CD14-positive monocyte (primary cell): ENCODE data around the gene MEMO1. TPM values are rescaled to one million over a fixed set of nuclear protein-coding genes. Genes with fewer than 3 reads are reported as not detected.
"Not testable (repeated sequence)": the region's sequence is repeated elsewhere in the genome, so short reads cannot be mapped to it uniquely, and the experiment has no call there.

Source experiments
- DNase-seq, 3 donors: peaks; one replicate each; pipeline ENCODE4 v3.0.0-alpha.2; 2011 to 2022
- H2AFZ ChIP-seq: 2 replicates; pipeline ENCODE4 v1.6.0; 2012; ENCODE audit warnings: mild to moderate bottlenecking, low read depth, low read length, inconsistent platforms; ENCODE audit not compliant: insufficient read depth, poor library complexity, severe bottlenecking
- H3K27ac ChIP-seq, 2 donors: 1 replicate in 1 of 2; 2 replicates in 1 of 2; pipeline ENCODE4 v1.5.1; 2012 to 2013; ENCODE audit warnings: low read length in 2 of 2, control low read depth in 1 of 2, inconsistent platforms in 1 of 2, low read depth in 1 of 2, mild to moderate bottlenecking in 1 of 2
- H3K27me3 ChIP-seq, 2 donors: one replicate each; pipeline versions ENCODE4 v1.6.0 to v1.6.1; 2011 to 2013; ENCODE audit warnings: low read length in 2 of 2; ENCODE audit not compliant: control insufficient read depth in 2 of 2, insufficient read depth in 2 of 2
- H3K36me3 ChIP-seq, 2 donors: replicated peaks in 1 of 2; 1 replicate in 1 of 2; 2 replicates in 1 of 2; pipeline versions ENCODE4 v1.5.1 to v1.6.1; 2012 to 2013; ENCODE audit warnings: low read length in 2 of 2, control low read depth in 1 of 2, inconsistent platforms in 1 of 2, mild to moderate bottlenecking in 1 of 2; ENCODE audit not compliant: insufficient read depth in 2 of 2, control insufficient read depth in 1 of 2
- H3K4me1 ChIP-seq, 2 donors: 1 replicate in 1 of 2; 2 replicates in 1 of 2; pipeline versions ENCODE4 v1.5.1 to v1.6.1; 2012 to 2013; ENCODE audit warnings: low read length in 2 of 2, control low read depth in 1 of 2, inconsistent platforms in 1 of 2, mild to moderate bottlenecking in 1 of 2, moderate library complexity in 1 of 2; ENCODE audit not compliant: insufficient read depth in 2 of 2, control insufficient read depth in 1 of 2
- H3K4me2 ChIP-seq: replicated peaks from 2 replicates; pipeline ENCODE3; 2012; ENCODE audit warnings: low read length, moderate library complexity, mild to moderate bottlenecking; ENCODE audit not compliant: poor library complexity, severe bottlenecking; ENCODE audit errors: extremely low read depth
- H3K4me3 ChIP-seq, 3 experiments: fragments of 200-600 bp in 1 of 3; sonication (generic) in 1 of 3; replicated peaks in 1 of 3; 1 replicate in 2 of 3; 2 replicates in 1 of 3; pipeline ENCODE4 v1.5.1; 2011 to 2013; ENCODE audit warnings: low read length in 3 of 3, mild to moderate bottlenecking in 3 of 3, control low read depth in 2 of 3, low read depth in 2 of 3, inconsistent platforms in 1 of 3, moderate library complexity in 1 of 3
- H3K79me2 ChIP-seq: 2 replicates; pipeline ENCODE4 v1.6.0; 2012; ENCODE audit warnings: mild to moderate bottlenecking, control low read depth, inconsistent platforms, low read length, moderate library complexity; ENCODE audit not compliant: insufficient read depth
- H3K9ac ChIP-seq: 2 replicates; pipeline ENCODE4 v1.6.0; 2017; ENCODE audit warnings: low read length, mild to moderate bottlenecking; ENCODE audit not compliant: insufficient read depth, poor library complexity, severe bottlenecking
- H3K9me3 ChIP-seq, 2 donors: replicated peaks in 1 of 2; 1 replicate in 1 of 2; 2 replicates in 1 of 2; pipeline versions ENCODE4 v1.5.1 to v1.6.1; 2012 to 2013; ENCODE audit warnings: low read length in 2 of 2, control low read depth in 1 of 2; ENCODE audit not compliant: control insufficient read depth in 1 of 2, insufficient read depth in 1 of 2
- H4K20me1 ChIP-seq: 2 replicates; pipeline ENCODE4 v1.6.0; 2012; ENCODE audit warnings: mild to moderate bottlenecking, low read length, control low read depth, moderate library complexity; ENCODE audit not compliant: insufficient read depth
- H3K27ac Mint-ChIP-seq, 7 donors: one replicate each; pipeline ENCODE4 v1.8.0; 2020; ENCODE audit warnings: mild to moderate bottlenecking in 7 of 7, mixed read lengths in 7 of 7, moderate library complexity in 6 of 7, inconsistent platforms in 2 of 7
- H3K27me3 Mint-ChIP-seq, 3 donors: one replicate each; pipeline ENCODE4 v1.8.0; 2021 to 2022; ENCODE audit warnings: low read depth in 3 of 3, mild to moderate bottlenecking in 3 of 3, mixed read lengths in 3 of 3, moderate library complexity in 3 of 3, inconsistent platforms in 1 of 3
- H3K36me3 Mint-ChIP-seq, 2 donors: one replicate each; pipeline ENCODE4 v1.8.0; 2020; ENCODE audit warnings: mixed read lengths in 2 of 2, inconsistent platforms in 1 of 2, mild to moderate bottlenecking in 1 of 2
- H3K4me1 Mint-ChIP-seq: one replicate; pipeline ENCODE4 v1.8.0; 2020; ENCODE audit warnings: mild to moderate bottlenecking, mixed read lengths
- H3K4me3 Mint-ChIP-seq, 2 donors: one replicate each; pipeline ENCODE4 v1.8.0; 2020; ENCODE audit warnings: mild to moderate bottlenecking in 2 of 2, mixed read lengths in 2 of 2, moderate library complexity in 1 of 2
- H3K9me3 Mint-ChIP-seq, 7 donors: one replicate each; pipeline ENCODE4 v1.8.0; 2020 to 2022; ENCODE audit warnings: mixed read lengths in 7 of 7, mild to moderate bottlenecking in 6 of 7, moderate library complexity in 6 of 7, inconsistent platforms in 2 of 7
- CTCF ChIP-seq: fragments of 200-600 bp; IDR thresholded peaks from one replicate; pipeline ENCODE4 v1.8.0; 2022; ENCODE audit warnings: antibody characterized with exemption, mild to moderate bottlenecking
- WGBS: methylation state at CpG from one replicate; pipeline ENCODE4 v1.1.5; 2013; ENCODE audit warnings: missing lambda C conversion rate; ENCODE audit not compliant: insufficient coverage; 5-methylcytosine and 5-hydroxymethylcytosine counted together
- intact Hi-C, 2 donors: fragments of 100-400 bp; cut with micrococcal nuclease; formaldehyde crosslinking; loops; one replicate each; pipeline versions ENCODE4 v1.15.0 to v1.15.1; 2023
- polyA plus RNA-seq, 3 donors: library from polyadenylated mRNA; depleted of rRNA in 1 of 3; unstranded in 2 of 3; stranded (reverse) in 1 of 3; fragments of 300-500 nt in 2 of 3; fragments of >200 nt in 1 of 3; fragmentation: Illumina TruSeq in 2 of 3; gene quantifications; 1 replicate in 2 of 3; 2 replicates in 1 of 3; pipeline ENCODE4 v1.2.3, GENCODE V29; 2012 to 2021

MEMO1 gene
- polyA plus RNA-seq, 3 donors, result 49.5 to 63.7 (median 57.0) TPM

- no peak for DNase-seq
- H3K4me3 ChIP-seq, result no peak overlapping the region
- H3K9ac ChIP-seq, result no peak overlapping the region
- no peak overlapping the region for H3K4me2 ChIP-seq
- 100% methylated on average over 1 of the region's 2 CpGs for WGBS
- H3K9me3 Mint-ChIP-seq, result peaks cover 0 to 3% (median 0%) of the 10 kb centered on the region in 7 donors
- no peaks in the 10 kb centered on the region for H3K36me3 ChIP-seq
- peaks cover 8 to 11% of the 10 kb centered on the region in 2 donors for H3K4me1 ChIP-seq
- TF ChIP-seq CTCF, result no peak
- H3K4me1 Mint-ChIP-seq, result peaks cover 7% of the 10 kb centered on the region
- H3K36me3 Mint-ChIP-seq, result no peaks in the 10 kb centered on the region
- H3K79me2 ChIP-seq, result no peaks in the 10 kb centered on the region
- H3K4me3 Mint-ChIP-seq, result no peak overlapping the region
- H4K20me1 ChIP-seq, result no peaks in the 10 kb centered on the region
- no peaks in the 10 kb centered on the region for H3K9me3 ChIP-seq
- no peaks in the 10 kb centered on the region for H3K27me3 ChIP-seq
- H3K27me3 Mint-ChIP-seq, result peaks cover 0 to 4% (median 0%) of the 10 kb centered on the region in 3 donors
- intact Hi-C loops, result no loop called here
- H2AFZ ChIP-seq, result peak overlapping the region; percentile 1
- no peak overlapping the region for H3K27ac ChIP-seq
- no peak overlapping the region for H3K27ac Mint-ChIP-seq
Measured at GRCh38 chr2:32058130-32058529, 47.3 kb upstream of the MEMO1 start.

GRCh38 chr2:32054583-32054982 is 43.8 kb upstream of the MEMO1 start:
- WGBS, result no CpG with 5 or more reads among the region's 3 CpGs
- H3K4me1 ChIP-seq, H3K9ac ChIP-seq, H4K20me1 ChIP-seq, intact Hi-C loops, H2AFZ ChIP-seq, H3K36me3 ChIP-seq, H3K9me3 Mint-ChIP-seq, H3K36me3 Mint-ChIP-seq, H3K27me3 ChIP-seq, H3K9me3 ChIP-seq, H3K4me3 Mint-ChIP-seq, H3K79me2 ChIP-seq, H3K27me3 Mint-ChIP-seq, H3K4me3 ChIP-seq, H3K27ac Mint-ChIP-seq, H3K4me1 Mint-ChIP-seq, DNase-seq, H3K4me2 ChIP-seq, H3K27ac ChIP-seq: not testable (repeated sequence)
